HPDE6-E6E7 (cell line): ENCODE results near the gene TTC9B.
"Not testable (repeated sequence)": the region's sequence is repeated elsewhere in the genome, so short reads cannot be mapped to it uniquely, and the experiment has no call there.

Experiments
- DNase-seq: peaks from one replicate; pipeline ENCODE4 v3.0.0; 2011; ENCODE audit warnings: missing footprints; ENCODE audit errors: extremely low spot score

Gene TTC9B

DNA sequence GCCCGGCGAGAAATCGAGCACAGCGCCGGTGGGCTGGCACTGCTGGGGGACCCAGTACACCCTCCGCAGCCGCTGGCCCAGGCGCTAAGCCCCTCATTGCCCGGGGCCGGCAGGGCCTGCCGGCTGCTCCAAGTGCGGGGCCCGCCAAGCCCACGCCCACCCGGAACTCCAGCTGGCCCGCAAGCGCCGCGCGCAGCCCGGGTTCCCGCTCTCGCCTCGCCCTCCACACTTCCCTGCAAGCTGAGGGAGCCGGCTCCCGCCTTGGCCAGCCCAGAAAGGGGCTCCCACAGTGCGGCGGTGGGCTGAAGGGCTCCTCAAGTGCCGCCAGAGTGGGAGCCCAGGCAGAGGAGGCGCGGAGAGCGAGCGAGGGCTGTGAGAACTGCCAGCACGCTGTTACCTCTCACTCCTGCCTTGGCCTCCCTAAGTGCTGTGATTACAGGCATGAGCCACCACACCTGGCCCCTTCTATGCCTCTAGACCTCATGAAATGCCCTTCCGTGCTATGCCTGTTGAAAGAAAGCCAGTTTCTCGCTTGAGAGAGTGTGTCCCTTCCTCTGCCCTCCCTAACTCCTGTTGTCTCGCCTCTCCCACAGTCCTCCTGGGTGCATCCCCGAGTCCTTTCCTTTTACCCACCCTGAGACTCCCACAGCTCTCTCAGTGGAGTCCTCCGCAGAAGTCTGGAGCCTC, 47.7 kb downstream of the TTC9B start:
- DNase-seq: not testable (repeated sequence)

DNA sequence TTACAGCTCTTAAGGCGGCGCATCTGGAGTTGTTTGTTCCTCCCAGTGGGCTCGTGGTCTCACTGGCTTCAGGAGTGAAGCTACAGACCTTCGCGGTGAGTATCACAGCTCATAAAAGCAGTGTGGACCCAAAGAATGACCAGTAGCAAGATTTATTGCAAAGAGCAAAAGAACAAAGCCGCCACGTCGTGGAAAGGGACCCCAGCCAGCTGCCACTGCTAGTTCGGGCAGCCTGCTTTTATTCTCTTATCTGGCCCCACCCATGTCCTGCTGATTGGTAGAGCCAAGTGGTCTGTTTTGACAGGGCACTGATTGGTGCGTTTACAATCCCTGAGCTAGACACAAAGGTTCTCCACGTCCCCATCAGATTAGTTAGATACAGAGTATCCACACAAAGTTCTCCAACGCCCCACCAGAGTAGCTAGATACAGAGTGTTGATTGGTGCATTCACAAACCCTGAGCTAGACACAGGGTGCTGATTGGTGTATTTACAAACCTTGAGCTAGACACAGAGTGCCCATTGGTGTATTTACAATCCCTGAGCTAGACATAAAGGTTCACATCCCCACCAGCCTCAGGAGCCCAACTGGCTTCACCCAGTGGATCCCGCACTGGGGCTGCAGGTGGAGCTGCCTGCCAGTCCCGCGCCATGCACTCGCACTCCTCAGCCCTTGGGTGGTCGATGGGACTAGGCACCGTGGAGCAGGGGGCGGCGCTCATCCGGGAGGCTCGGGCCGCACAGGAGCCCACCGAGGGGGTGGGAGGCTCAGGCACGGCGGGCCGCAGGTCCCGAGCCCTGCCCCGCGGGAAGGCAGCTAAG, 48.5 kb downstream of the TTC9B start:
- not testable (repeated sequence) for DNase-seq
